HG03354 (cell line): ENCODE data around the gene SFXN5.

Source experiments
- ATAC-seq: cut with Tn5 transposase; IDR thresholded peaks from one replicate; pipeline ENCODE4 v1.9.1; 2021; ENCODE audit warnings: mild to moderate bottlenecking; ENCODE audit not compliant: unreplicated experiment, poor library complexity, severe bottlenecking

The SFXN5 gene

DNA sequence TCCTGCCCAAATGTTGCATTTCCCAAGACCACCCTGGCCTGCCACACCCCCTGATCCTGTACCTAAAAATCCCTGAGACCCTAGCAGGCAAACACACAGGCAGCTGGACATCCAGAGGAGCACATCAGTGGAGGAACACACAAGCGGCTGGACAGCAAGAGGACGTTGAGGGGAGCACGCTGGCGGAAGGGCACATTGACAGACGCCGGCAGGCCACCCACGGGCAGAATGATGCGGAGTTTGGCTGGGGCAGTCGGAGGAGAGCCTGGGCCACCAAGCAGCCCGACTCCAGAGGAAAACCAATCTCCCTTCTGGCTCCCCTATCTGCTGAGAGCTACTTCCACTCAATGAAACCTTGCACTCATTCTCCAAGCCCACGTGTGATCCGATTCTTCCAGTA lies 106.5 kb downstream of the SFXN5 start:
- ATAC-seq, result no peak

GRCh38 chr2:72964146-72964525 lies 107.4 kb downstream of the SFXN5 start:
- no peak for ATAC-seq

DNA sequence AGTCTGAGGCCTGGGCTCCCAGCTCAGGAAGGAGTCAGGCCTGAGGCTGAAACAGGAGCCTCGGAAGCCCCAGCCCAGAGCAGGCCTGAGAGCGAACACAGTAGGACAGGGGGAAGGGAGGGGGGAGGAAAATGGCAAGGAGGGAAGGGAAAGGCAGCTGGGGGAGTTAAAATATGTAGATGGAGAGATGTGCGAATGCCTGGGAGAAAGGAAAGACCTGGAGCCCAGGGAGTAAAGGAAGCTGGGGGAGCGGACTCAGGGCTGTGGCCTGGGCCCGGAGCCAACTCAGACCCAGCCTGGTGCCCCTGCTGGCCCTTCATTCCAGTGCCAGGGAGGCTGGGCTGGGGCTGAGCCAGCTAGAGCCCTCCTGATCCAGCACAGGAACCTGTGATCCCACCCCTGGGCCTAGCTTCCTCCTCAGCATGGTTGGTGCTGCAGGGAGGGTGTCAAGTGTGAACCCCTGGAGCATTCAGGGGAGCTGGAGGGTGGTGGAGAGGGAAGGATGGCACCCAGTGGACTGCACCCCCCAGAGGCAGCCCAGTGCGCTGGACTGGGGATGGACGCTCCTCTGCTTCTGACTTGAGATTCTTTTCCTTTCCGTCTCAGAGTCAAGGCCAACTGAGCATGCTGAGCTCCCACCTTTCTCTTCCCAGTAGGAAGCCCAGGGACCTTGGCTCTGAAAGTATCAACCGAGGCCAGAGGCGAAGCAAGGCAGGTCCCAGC lies 107.9 kb downstream of the SFXN5 start:
- ATAC-seq, result no peak

DNA sequence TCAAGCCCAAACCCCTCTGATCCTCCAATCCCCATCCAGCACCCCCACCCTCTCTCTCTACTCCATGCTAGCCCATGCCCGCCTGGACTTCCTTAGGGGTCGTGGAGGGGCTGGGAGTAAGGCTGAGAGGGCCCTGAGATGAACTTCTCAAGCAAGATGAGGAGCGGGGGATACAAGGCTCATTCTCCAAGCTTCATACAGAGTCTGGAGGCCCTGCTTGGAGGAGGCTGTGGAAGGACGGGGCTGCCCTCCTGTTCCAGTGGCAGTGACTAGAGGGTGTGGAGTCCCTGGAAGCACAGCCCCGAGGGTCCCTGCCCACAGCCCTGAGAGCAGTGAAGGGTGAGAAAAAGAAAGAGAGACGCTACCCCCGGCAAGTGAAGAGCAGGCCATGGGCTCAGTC lies 108.6 kb downstream of the SFXN5 start:
- ATAC-seq, result no peak

- no peak for ATAC-seq
Observed at GRCh38 chr2:72961853-72962468, 109.6 kb downstream of the SFXN5 start.

GRCh38 chr2:72961036-72961720 lies 110.3 kb downstream of the SFXN5 start:
- no peak for ATAC-seq

GRCh38 chr2:72959995-72960981 lies 111.2 kb downstream of the SFXN5 start:
- ATAC-seq, result no peak

- no peak for ATAC-seq
Observed at GRCh38 chr2:72959554-72959953, 112.0 kb downstream of the SFXN5 start.

DNA sequence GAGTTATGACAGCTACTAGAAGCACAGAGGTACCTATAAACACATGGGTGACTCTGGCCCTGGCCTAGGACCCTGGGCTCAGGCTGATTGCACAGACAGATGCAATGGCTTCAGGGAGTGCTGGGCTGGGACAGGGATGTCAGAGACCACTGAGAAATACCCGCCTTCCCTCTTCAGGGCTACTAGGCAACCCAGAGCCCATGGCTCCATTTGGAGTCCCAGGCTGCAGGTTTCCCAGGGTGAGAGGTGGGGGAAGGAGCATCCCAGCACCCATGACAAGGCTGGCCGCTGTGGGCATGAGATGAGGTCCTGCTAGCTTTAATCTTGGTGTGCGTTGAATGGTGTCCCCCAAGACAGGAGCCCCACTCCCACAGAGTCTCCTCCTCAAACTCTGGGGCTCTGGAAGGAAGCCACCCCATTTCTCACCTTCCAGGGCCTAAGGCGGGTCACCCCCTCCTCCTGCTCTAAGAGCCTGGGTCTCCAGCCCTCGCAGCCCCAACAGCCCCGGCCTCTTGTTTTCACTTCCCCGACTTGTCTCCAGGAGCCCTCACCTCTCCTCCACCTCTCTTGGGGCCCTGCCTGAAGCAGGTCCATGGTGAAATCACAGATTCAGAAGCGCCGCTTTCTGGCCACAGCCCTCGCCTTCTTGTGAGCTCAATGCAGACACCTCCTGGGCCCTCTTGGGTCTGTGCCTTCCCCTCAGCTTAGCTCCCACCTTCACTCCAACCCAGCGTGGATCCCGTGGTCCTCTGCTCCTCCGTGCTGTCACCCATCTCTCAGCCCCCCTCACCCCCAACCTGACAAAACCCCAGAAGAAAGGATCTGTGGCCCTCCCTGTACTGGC lies 112.7 kb downstream of the SFXN5 start:
- no peak for ATAC-seq

GRCh38 chr2:72956936-72957335 lies 114.6 kb downstream of the SFXN5 start:
- no peak for ATAC-seq

DNA sequence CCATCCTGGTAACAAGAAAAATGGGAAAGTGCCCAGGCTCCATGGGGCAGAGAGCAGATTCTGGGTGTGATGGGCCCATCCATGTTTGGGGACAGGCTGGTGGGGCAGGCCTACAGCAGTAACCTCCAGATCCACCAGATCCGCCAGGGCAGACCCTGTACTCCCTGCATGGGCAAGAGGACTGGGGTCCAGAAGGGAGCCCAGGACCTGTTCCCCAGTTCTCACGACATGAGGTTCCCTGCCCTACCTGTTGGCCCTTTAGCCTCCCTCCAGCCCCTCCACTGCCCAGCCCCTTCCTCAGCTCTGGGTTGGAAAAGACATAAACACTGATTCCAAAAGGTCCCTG lies 115.5 kb downstream of the SFXN5 start:
- no peak for ATAC-seq

DNA sequence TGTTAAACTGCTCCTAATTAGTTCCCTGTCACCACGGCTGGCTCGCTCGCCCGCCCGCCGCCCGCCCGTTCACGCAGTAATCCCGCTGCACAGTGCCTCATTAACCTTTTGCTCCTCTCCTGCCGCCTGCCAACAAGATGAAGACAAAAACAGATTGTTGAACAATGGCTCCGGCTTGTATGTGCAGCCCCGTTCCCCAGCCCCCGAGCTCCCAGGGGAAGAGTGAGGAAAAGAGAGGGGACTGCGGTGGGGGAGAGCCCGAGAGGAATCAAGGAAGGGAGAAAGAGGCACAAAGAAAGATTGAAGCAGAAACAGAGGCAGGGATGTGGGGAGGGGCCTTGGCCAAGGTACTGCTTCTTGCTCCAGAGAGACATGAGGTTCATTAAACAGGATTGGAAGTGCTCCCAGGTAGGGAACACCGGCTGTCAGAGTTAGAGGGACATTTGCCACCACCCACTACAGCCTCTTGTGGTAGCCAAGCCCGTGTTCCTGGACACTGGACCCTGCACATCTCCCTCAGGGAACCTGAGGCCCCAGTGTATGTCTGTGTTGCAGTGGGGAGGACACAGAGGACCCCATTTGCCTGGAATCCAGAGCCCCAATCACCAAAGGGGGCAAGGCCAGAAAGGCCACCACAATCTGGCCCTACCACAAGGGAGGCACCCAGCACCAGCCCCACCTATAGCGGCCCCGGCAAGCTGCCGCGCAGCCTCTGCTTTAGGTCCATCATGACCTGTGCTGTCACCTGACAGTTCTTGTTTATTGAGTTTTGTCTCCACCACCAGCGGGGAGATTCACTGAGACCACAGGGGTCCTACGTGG lies 116.1 kb downstream of the SFXN5 start:
- ATAC-seq, result no peak

GRCh38 chr2:72954376-72955227 lies 116.9 kb downstream of the SFXN5 start:
- ATAC-seq, result no peak

- ATAC-seq, result no peak
Observed at GRCh38 chr2:72953976-72954375, 117.5 kb downstream of the SFXN5 start.

DNA sequence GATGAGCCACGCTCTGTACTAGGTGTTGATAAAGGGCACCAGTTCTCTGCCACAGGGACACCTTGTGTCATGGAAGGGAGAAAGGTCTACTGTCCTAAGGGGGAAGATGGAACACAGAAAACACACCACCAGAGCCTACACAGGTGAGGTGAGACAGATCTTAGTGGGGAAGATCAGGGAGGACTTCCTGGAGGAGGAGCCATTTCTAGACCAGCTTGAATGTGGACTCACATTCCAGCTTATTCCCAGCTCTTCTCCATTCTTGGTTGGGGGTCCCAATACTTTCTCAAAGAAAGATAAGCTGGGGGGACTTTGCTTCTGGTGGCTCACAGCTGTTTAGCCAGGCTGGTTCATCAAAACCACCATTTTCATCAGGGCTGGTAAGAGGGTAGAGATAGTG lies 118.0 kb downstream of the SFXN5 start:
- ATAC-seq, result no peak

GRCh38 chr2:72952961-72953360 lies 118.6 kb downstream of the SFXN5 start:
- ATAC-seq, result no peak

GRCh38 chr2:72952110-72952823 lies 119.2 kb downstream of the SFXN5 start:
- no peak for ATAC-seq
